GM21529 (cell line): Measurements from ENCODE around the gene PROC.
"Not testable (repeated sequence)": the region's sequence is repeated elsewhere in the genome, so short reads cannot be mapped to it uniquely, and the experiment has no call there.

Experiments used
- ATAC-seq: cut with Tn5 transposase; IDR thresholded peaks from one replicate; pipeline ENCODE4 v1.9.1; 2021; ENCODE audit not compliant: unreplicated experiment

PROC gene

GRCh38 chr2:127392828-127393578 lies 25.2 kb upstream of the PROC start:
- ATAC-seq = no peak

- ATAC-seq = no peak
Measured at GRCh38 chr2:127394492-127394891, 23.7 kb upstream of the PROC start.

GRCh38 chr2:127397568-127398238 lies 20.5 kb upstream of the PROC start:
- no peak for ATAC-seq

- ATAC-seq = peak; percentile 93
Measured at GRCh38 chr2:127398239-127398590, 20.0 kb upstream of the PROC start.

- ATAC-seq = no peak
Measured at GRCh38 chr2:127400533-127400896, 17.7 kb upstream of the PROC start.

GRCh38 chr2:127400897-127401756 lies 17.1 kb upstream of the PROC start:
- ATAC-seq = no peak

GRCh38 chr2:127401757-127402695 lies 16.2 kb upstream of the PROC start:
- ATAC-seq = peak; percentile 38

- ATAC-seq = no peak
Measured at GRCh38 chr2:127403460-127403859, 14.8 kb upstream of the PROC start.

GRCh38 chr2:127404466-127405254 lies 13.6 kb upstream of the PROC start:
- no peak for ATAC-seq

GRCh38 chr2:127405255-127405610 lies 13.0 kb upstream of the PROC start:
- ATAC-seq = no peak

- no peak for ATAC-seq
Measured at GRCh38 chr2:127406454-127406853, 11.8 kb upstream of the PROC start.

- ATAC-seq = no peak
Measured at GRCh38 chr2:127407091-127407490, 11.1 kb upstream of the PROC start.

GRCh38 chr2:127407661-127408003 lies 10.6 kb upstream of the PROC start:
- ATAC-seq = peak; percentile 3

- peak; percentile 67 for ATAC-seq
Measured at GRCh38 chr2:127408004-127408806, 10.0 kb upstream of the PROC start.

GRCh38 chr2:127408807-127409099 lies 9.5 kb upstream of the PROC start:
- ATAC-seq = no peak

GRCh38 chr2:127409716-127410115 lies 8.5 kb upstream of the PROC start:
- not testable (repeated sequence) for ATAC-seq

GRCh38 chr2:127410871-127411652 lies 7.2 kb upstream of the PROC start:
- ATAC-seq = peak; percentile 63

- no peak for ATAC-seq
Measured at GRCh38 chr2:127411653-127412369, 6.4 kb upstream of the PROC start.
